Mesothelial cell of epicardium (in vitro differentiated cells): ENCODE data around the gene GCNT3. TPM values are rescaled to one million over a fixed set of nuclear protein-coding genes. Genes with fewer than 3 reads are reported as not detected.

Experiments
- DNase-seq, 2 experiments: peaks; one replicate each; pipeline ENCODE4 v3.0.0; 2021; ENCODE audit warnings: low spot score in 2 of 2; ENCODE audit not compliant: unreplicated experiment in 2 of 2
- H3K27ac Mint-ChIP-seq: 2 replicates; pipeline ENCODE4 v1.8.0; 2021; ENCODE audit warnings: mixed read lengths
- H3K27me3 Mint-ChIP-seq: 2 replicates; pipeline ENCODE4 v1.8.0; 2021; ENCODE audit warnings: low read depth, mixed read lengths
- H3K36me3 Mint-ChIP-seq: 2 replicates; pipeline ENCODE4 v1.8.0; 2021; ENCODE audit warnings: mixed read lengths
- H3K4me1 Mint-ChIP-seq: 2 replicates; pipeline ENCODE4 v1.8.0; 2021; ENCODE audit warnings: mixed read lengths
- H3K4me3 Mint-ChIP-seq: 2 replicates; pipeline ENCODE4 v1.8.0; 2021; ENCODE audit warnings: mild to moderate bottlenecking, moderate library complexity, mixed read lengths
- H3K9me3 Mint-ChIP-seq: 2 replicates; pipeline ENCODE4 v1.8.0; 2021; ENCODE audit warnings: mixed read lengths
- CTCF ChIP-seq: fragments of 200-600 bp; sonication (generic); IDR thresholded peaks from one replicate; pipeline ENCODE4 v1.5.0; 2021; ENCODE audit warnings: antibody characterized with exemption; ENCODE audit not compliant: unreplicated experiment
- total RNA-seq: library from RNA; stranded (reverse); gene quantifications from 3 replicates; pipeline ENCODE4 v1.2.1, GENCODE V29; 2021

GCNT3 gene
- total RNA-seq, 1 donor from 2014 or later: not detected

GRCh38 chr15:59570315-59570714 is 41.3 kb upstream of the GCNT3 start:
- H3K9me3 Mint-ChIP-seq: peaks cover 13% of the 10 kb centered on the region
- no peak for DNase-seq
- no peaks in the 10 kb centered on the region for H3K4me1 Mint-ChIP-seq
- H3K27ac Mint-ChIP-seq: no peak overlapping the region
- peaks cover 2% of the 10 kb centered on the region for H3K36me3 Mint-ChIP-seq
- TF ChIP-seq CTCF: no peak
- H3K4me3 Mint-ChIP-seq: no peak overlapping the region
- no peaks in the 10 kb centered on the region for H3K27me3 Mint-ChIP-seq

GRCh38 chr15:59571606-59572005 is 40.0 kb upstream of the GCNT3 start:
- DNase-seq: no peak
- no peak for TF ChIP-seq CTCF
- no peaks in the 10 kb centered on the region for H3K36me3 Mint-ChIP-seq
- H3K9me3 Mint-ChIP-seq: peaks cover 5% of the 10 kb centered on the region
- H3K4me1 Mint-ChIP-seq: no peaks in the 10 kb centered on the region
- no peaks in the 10 kb centered on the region for H3K27me3 Mint-ChIP-seq
- H3K4me3 Mint-ChIP-seq: no peak overlapping the region
- H3K27ac Mint-ChIP-seq: no peak overlapping the region

GRCh38 chr15:59583088-59583487 is 28.5 kb upstream of the GCNT3 start:
- DNase-seq: no peak
- no peaks in the 10 kb centered on the region for H3K9me3 Mint-ChIP-seq
- no peak overlapping the region for H3K27ac Mint-ChIP-seq
- peaks cover 9% of the 10 kb centered on the region for H3K4me1 Mint-ChIP-seq
- H3K27me3 Mint-ChIP-seq: peaks cover 5% of the 10 kb centered on the region
- TF ChIP-seq CTCF: no peak
- no peak overlapping the region for H3K4me3 Mint-ChIP-seq
- H3K36me3 Mint-ChIP-seq: no peaks in the 10 kb centered on the region

- no peak overlapping the region for H3K4me3 Mint-ChIP-seq
- peaks cover 1% of the 10 kb centered on the region for H3K27me3 Mint-ChIP-seq
- no peaks in the 10 kb centered on the region for H3K9me3 Mint-ChIP-seq
- H3K36me3 Mint-ChIP-seq: no peaks in the 10 kb centered on the region
- no peak for TF ChIP-seq CTCF
- H3K27ac Mint-ChIP-seq: no peak overlapping the region
- no peak for DNase-seq
- H3K4me1 Mint-ChIP-seq: peaks cover 9% of the 10 kb centered on the region
These were observed 24.3 kb upstream of the GCNT3 start for GRCh38 chr15:59587085-59587826.

- TF ChIP-seq CTCF: no peak
- H3K4me1 Mint-ChIP-seq: peaks cover 9% of the 10 kb centered on the region
- no peak overlapping the region for H3K27ac Mint-ChIP-seq
- H3K9me3 Mint-ChIP-seq: no peaks in the 10 kb centered on the region
- DNase-seq: no peak
- no peak overlapping the region for H3K4me3 Mint-ChIP-seq
- no peaks in the 10 kb centered on the region for H3K27me3 Mint-ChIP-seq
- H3K36me3 Mint-ChIP-seq: no peaks in the 10 kb centered on the region
These were observed 21.6 kb upstream of the GCNT3 start for GRCh38 chr15:59590027-59590426.
